Spleen (tissue), 11 donors: ENCODE results near the gene LGI2. TPM values are rescaled to one million over a fixed set of nuclear protein-coding genes. Genes with fewer than 3 reads are reported as not detected.

ENCODE experiments used
- DNase-seq: peaks from one replicate; pipeline ENCODE4 v3.0.0-alpha.2; 2020
- H3K27ac ChIP-seq, 8 donors: fragments of 200-600 bp; sonication (generic) in 7 of 8; 1 replicate in 4 of 8; 2 replicates in 4 of 8; pipeline versions ENCODE4 v1.5.0 to v1.8.0; 2016 to 2021; ENCODE audit warnings: inconsistent platforms in 4 of 8, mild to moderate bottlenecking in 4 of 8, moderate library complexity in 1 of 8
- H3K27me3 ChIP-seq, 7 donors: fragments of 200-600 bp; sonication (generic) in 6 of 7; replicated peaks in 1 of 7; 1 replicate in 4 of 7; 2 replicates in 3 of 7; pipeline versions ENCODE4 v1.5.0 to v1.8.0; 2016 to 2021; ENCODE audit warnings: inconsistent platforms in 3 of 7, mild to moderate bottlenecking in 1 of 7
- H3K36me3 ChIP-seq, 6 donors: fragments of 200-600 bp; sonication (generic) in 5 of 6; 1 replicate in 4 of 6; 2 replicates in 2 of 6; pipeline versions ENCODE4 v1.5.0 to v1.8.0; 2016 to 2021; ENCODE audit warnings: inconsistent platforms in 2 of 6
- H3K4me1 ChIP-seq, 6 donors: fragments of 200-600 bp; sonication (generic) in 5 of 6; 1 replicate in 3 of 6; 2 replicates in 3 of 6; pipeline versions ENCODE4 v1.5.0 to v1.8.0; 2016 to 2021; ENCODE audit warnings: inconsistent platforms in 3 of 6
- H3K4me3 ChIP-seq, 8 donors: fragments of 200-600 bp; sonication (generic) in 7 of 8; 1 replicate in 4 of 8; 2 replicates in 4 of 8; pipeline versions ENCODE4 v1.5.0 to v1.8.0; 2016 to 2021; ENCODE audit warnings: inconsistent platforms in 4 of 8, mild to moderate bottlenecking in 4 of 8, moderate library complexity in 2 of 8
- H3K9me3 ChIP-seq, 8 donors: fragments of 200-600 bp; sonication (generic) in 7 of 8; 1 replicate in 4 of 8; 2 replicates in 4 of 8; pipeline versions ENCODE4 v1.5.0 to v1.8.0; 2016 to 2021; ENCODE audit warnings: inconsistent platforms in 4 of 8
- POLR2A ChIP-seq, 3 donors: fragments of 450-650 bp; IDR thresholded peaks; one replicate each; pipeline ENCODE4 v1.5.1; 2017; ENCODE audit warnings: antibody characterized with exemption in 3 of 3, mild to moderate bottlenecking in 1 of 3
- POLR2AphosphoS5 ChIP-seq, 3 donors: sonication (generic); formaldehyde crosslinking; IDR thresholded peaks; one replicate each; pipeline ENCODE4 v1.5.1; 2017; ENCODE audit warnings: antibody characterized with exemption in 3 of 3
- WGBS, 5 donors: extraction: QIAGEN DNeasy Blood & Tissue Kit in 3 of 5; methylation state at CpG; one replicate each; pipeline versions ENCODE4 v1.1.5 to v1.1.7; 2013 to 2018; 5-methylcytosine and 5-hydroxymethylcytosine counted together
- intact Hi-C: fragments of 100-400 bp; cut with DNase I; formaldehyde crosslinking; loops from one replicate; pipeline ENCODE4 v1.15.0; 2023; ENCODE audit warnings: low total_unique reads
- polyA plus RNA-seq, 3 donors: library from polyadenylated mRNA; stranded (reverse); fragments of 200-250 nt; gene quantifications; one replicate each; pipeline ENCODE4 v1.2.1, GENCODE V29; 2013
- total RNA-seq, 7 donors: library from RNA; depleted of rRNA in 3 of 7; stranded (reverse); fragments of >200 nt in 3 of 7; fragmentation: NEBNext Ultra II Directional in 4 of 7; extraction: Animal tissue kit (Norgen Biotek cat#: 25700) in 4 of 7; gene quantifications; one replicate each; pipeline versions ENCODE4 v1.1.0 to v1.2.1, GENCODE V29; 2016 to 2021
- TF ChIP-seq, protein P1 (sequence below), 11 experiments: fragments of 200-600 bp in 7 of 11; fragments of 450-650 bp in 4 of 11; sonication (generic) in 4 of 11; IDR thresholded peaks in 8 of 11; conservative IDR thresholded peaks in 3 of 11; 1 replicate in 7 of 11; 2 replicates in 4 of 11; pipeline versions ENCODE4 v1.4.0 to v1.8.0; 2016 to 2021; ENCODE audit warnings: antibody characterized with exemption in 11 of 11, inconsistent platforms in 4 of 11, mild to moderate bottlenecking in 1 of 11
- donor health status: healthy with polysubstance abuse.
- donor health status: DM: no; HTN: no; CAD: no; lungs with moderate emphysema.
- donor health status: DM: no; HTN: no; CAD: no.
- donor health status: Bipolar disorder and iron deficiency.
- donor health status: healthy.
- donor health status: DM: no; HTN: no; CAD: no.
- donor health status: DM: yes; HTN: yes; CAD: no.

LGI2 gene
- total and polyA plus RNA-seq, 10 donors: 0.17 to 2.7 (median 0.72) TPM

GRCh38 chr4:25013756-25014661 lies 16.7 kb downstream of the LGI2 start:
- Histone ChIP-seq H3K9me3 (no peaks in the 10 kb centered on the region), H3K27ac (no peak overlapping the region), H3K4me3 (no peak overlapping the region), H3K4me1 (no peaks in the 10 kb centered on the region), H3K36me3 (no peaks in the 10 kb centered on the region), H3K27me3 (peaks cover 0 to 3% (median 0%) of the 10 kb centered on the region in 7 donors)
- no peak for DNase-seq
- TF ChIP-seq, protein P1, sequence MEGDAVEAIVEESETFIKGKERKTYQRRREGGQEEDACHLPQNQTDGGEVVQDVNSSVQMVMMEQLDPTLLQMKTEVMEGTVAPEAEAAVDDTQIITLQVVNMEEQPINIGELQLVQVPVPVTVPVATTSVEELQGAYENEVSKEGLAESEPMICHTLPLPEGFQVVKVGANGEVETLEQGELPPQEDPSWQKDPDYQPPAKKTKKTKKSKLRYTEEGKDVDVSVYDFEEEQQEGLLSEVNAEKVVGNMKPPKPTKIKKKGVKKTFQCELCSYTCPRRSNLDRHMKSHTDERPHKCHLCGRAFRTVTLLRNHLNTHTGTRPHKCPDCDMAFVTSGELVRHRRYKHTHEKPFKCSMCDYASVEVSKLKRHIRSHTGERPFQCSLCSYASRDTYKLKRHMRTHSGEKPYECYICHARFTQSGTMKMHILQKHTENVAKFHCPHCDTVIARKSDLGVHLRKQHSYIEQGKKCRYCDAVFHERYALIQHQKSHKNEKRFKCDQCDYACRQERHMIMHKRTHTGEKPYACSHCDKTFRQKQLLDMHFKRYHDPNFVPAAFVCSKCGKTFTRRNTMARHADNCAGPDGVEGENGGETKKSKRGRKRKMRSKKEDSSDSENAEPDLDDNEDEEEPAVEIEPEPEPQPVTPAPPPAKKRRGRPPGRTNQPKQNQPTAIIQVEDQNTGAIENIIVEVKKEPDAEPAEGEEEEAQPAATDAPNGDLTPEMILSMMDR (IDR thresholded peaks at IDR 0.05 in 8 of 11, conservative IDR thresholded peaks at IDR 0.05 in 3 of 11): no peak
- no peak for TF ChIP-seq POLR2AphosphoS5 (IDR thresholded peaks at IDR 0.05)
- no peak for TF ChIP-seq POLR2A (IDR thresholded peaks at IDR 0.05)
- 66 to 76% (median 70%) methylated on average over 9 of the region's 9 CpGs for WGBS, 5 donors
- intact Hi-C loops: no loop called here

DNA sequence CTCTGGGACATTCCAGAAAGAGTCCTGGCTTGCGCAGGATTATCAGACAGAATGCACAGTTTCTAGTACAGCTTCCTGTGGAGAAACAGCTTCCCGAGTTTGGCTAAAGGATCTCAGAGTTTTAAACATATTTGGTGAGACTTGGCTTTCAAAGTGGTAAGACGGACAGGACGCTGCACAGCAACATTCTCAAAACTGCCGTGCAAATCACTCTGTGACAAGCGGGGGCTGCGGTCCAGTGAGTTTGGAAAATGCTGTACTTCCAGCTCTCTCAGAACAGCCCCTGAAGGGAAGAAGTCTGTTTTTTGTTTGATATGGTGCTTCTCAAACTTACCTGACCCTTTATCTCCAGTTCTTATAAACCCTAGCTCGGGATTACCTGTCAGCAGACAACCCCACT lies 18.1 kb downstream of the LGI2 start:
- Histone ChIP-seq H3K27ac (no peak overlapping the region), H3K4me3 (no peak overlapping the region), H3K4me1 (no peaks in the 10 kb centered on the region), H3K27me3 (no peaks in the 10 kb centered on the region), H3K9me3 (no peaks in the 10 kb centered on the region), H3K36me3 (no peaks in the 10 kb centered on the region)
- WGBS, 5 donors: 80 to 91% (median 88%) methylated on average over 8 of the region's 8 CpGs
- TF ChIP-seq, protein P1 (IDR thresholded peaks at IDR 0.05 in 8 of 11, conservative IDR thresholded peaks at IDR 0.05 in 3 of 11): no peak
- TF ChIP-seq POLR2AphosphoS5 (IDR thresholded peaks at IDR 0.05) (no peak), POLR2A (IDR thresholded peaks at IDR 0.05) (no peak)
- intact Hi-C loops: no loop called here
- no peak for DNase-seq

DNA sequence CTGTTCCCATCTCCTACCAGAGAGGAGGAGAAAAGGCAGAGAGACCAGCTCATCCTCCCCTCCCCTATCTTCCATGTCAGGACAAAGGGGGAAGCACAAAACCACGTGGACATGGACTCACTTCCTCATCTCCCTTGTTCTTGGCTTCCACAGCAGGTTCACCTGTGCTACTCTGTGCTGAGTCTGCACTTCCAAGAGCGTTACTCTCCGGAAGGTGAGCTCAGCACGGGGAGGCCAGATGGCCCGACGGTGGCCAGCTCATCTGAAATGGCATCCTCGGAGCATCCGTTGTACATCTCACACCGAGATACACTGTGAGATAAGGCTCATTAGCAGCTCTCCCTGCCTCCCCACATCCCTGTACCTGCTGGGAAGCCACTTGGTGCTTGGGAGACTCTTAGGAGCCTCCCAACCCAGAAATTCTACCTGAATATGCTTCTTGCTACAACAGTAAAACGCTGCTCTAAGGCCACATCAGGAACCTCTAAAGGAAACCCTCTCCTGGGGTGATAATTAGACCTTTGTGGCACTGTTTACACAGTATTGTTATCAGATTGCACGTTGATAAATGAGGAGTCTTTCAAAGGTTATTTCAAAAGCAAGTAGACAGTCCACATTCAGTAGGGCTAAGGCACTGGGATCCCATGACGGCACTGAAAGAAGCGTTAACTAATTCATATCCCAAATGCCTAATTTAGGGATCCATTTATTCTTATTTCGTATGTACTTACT lies 19.4 kb downstream of the LGI2 start:
- intact Hi-C loops: no loop called here
- H3K36me3 ChIP-seq: no peaks in the 10 kb centered on the region
- no peaks in the 10 kb centered on the region for H3K27me3 ChIP-seq
- H3K4me3 ChIP-seq: no peak overlapping the region
- no peaks in the 10 kb centered on the region for H3K9me3 ChIP-seq
- no peak for TF ChIP-seq POLR2AphosphoS5 (IDR thresholded peaks at IDR 0.05)
- no peak for TF ChIP-seq POLR2A (IDR thresholded peaks at IDR 0.05)
- H3K4me1 ChIP-seq: no peaks in the 10 kb centered on the region
- WGBS, 5 donors: 67 to 78% (median 76%) methylated on average over 14 of the region's 14 CpGs
- H3K27ac ChIP-seq: no peak overlapping the region
- DNase-seq: no peak

DNA sequence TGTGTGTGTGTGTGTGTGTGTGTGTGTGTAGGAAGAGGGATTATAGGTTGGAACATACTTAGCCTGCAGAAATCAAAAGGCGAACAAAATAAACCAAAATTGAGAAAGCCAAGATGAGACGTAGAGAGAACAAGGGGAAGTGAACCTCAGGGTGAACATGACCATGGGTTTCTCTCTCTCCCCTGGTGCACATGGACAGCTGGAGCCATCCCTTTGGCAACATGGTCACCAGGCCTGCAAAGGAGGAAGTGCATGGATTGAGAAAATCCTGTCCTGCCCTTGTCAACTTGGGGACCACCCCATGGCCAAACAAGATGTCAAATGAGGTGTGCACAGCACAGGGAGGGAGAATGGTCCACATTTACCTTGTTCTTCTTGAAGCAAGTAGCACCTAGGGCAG lies 23.1 kb downstream of the LGI2 start:
- WGBS, 5 donors: 65 to 91% (median 69%) methylated on average over 2 of the region's 2 CpGs
- no peak overlapping the region for H3K4me3 ChIP-seq
- H3K27ac ChIP-seq: no peak overlapping the region
- peaks cover 0 to 9% (median 0%) of the 10 kb centered on the region in 7 donors for H3K27me3 ChIP-seq
- H3K9me3 ChIP-seq: no peaks in the 10 kb centered on the region
- H3K36me3 ChIP-seq: no peaks in the 10 kb centered on the region
- intact Hi-C loops: no loop called here
- H3K4me1 ChIP-seq: no peaks in the 10 kb centered on the region
- no peak for DNase-seq
- no peak for TF ChIP-seq POLR2AphosphoS5 (IDR thresholded peaks at IDR 0.05)
- TF ChIP-seq POLR2A (IDR thresholded peaks at IDR 0.05): no peak
- TF ChIP-seq, protein P1 (IDR thresholded peaks at IDR 0.05 in 8 of 11, conservative IDR thresholded peaks at IDR 0.05 in 3 of 11): no peak
